H1 (cell line): ENCODE measurements around the gene TAF6. TPM values are rescaled to one million over a fixed set of nuclear protein-coding genes. Genes with fewer than 3 reads are reported as not detected.

Experiments
- BRCA1 ChIP-seq: IDR thresholded peaks from 2 replicates; pipeline ENCODE4 v1.6.1; 2012; ENCODE audit warnings: low read depth, low read length, improper control_type of control experiment
- CHD2 ChIP-seq: IDR thresholded peaks from 2 replicates; pipeline ENCODE4 v1.6.1; 2012; ENCODE audit warnings: low read length, improper control_type of control experiment
- CREB1 ChIP-seq: IDR thresholded peaks from 2 replicates; pipeline ENCODE4 v1.6.1; 2012; ENCODE audit warnings: inconsistent platforms
- E2F6 ChIP-seq: IDR thresholded peaks from 2 replicates; pipeline ENCODE4 v1.6.1; 2012; ENCODE audit warnings: inconsistent platforms
- EZH2 ChIP-seq: fragments of 200-600 bp; sonication (generic); IDR thresholded peaks from 2 replicates; pipeline ENCODE4 v1.7.1; 2012; ENCODE audit warnings: low read depth, mild to moderate bottlenecking, moderate library complexity, low read length, inconsistent platforms; ENCODE audit not compliant: severe bottlenecking
- MAX ChIP-seq: IDR thresholded peaks from 2 replicates; pipeline ENCODE4 v1.6.1; 2012; ENCODE audit warnings: inconsistent platforms
- POLR2AphosphoS5 ChIP-seq: IDR thresholded peaks from 2 replicates; pipeline ENCODE4 v1.6.1; 2011; ENCODE audit warnings: low read depth, low read length
- RAD21 ChIP-seq, 2 experiments: IDR thresholded peaks in 1 of 2; conservative IDR thresholded peaks in 1 of 2; 2 replicates each; pipeline ENCODE4 v1.6.1; 2011; ENCODE audit warnings: low read depth in 2 of 2, low read length in 2 of 2, improper control_type of control experiment in 1 of 2, inconsistent platforms in 1 of 2, mild to moderate bottlenecking in 1 of 2, moderate library complexity in 1 of 2
- SP1 ChIP-seq: IDR thresholded peaks from 2 replicates; pipeline ENCODE4 v1.6.1; 2011; ENCODE audit warnings: low read depth, low read length
- SRF ChIP-seq: IDR thresholded peaks from 2 replicates; pipeline ENCODE4 v1.6.1; 2011; ENCODE audit warnings: mild to moderate bottlenecking, low read depth, low read length, moderate library complexity
- TAF7 ChIP-seq: optimal IDR thresholded peaks from 2 replicates; pipeline ENCODE3; 2011; ENCODE audit warnings: low read depth, mild to moderate bottlenecking, inconsistent platforms, low read length, moderate library complexity, borderline replicate concordance
- TBP ChIP-seq: IDR thresholded peaks from 2 replicates; pipeline ENCODE4 v1.6.1; 2011; ENCODE audit warnings: low read depth, low read length, improper control_type of control experiment
- USF2 ChIP-seq: IDR thresholded peaks from 2 replicates; pipeline ENCODE4 v1.6.1; 2011; ENCODE audit warnings: low read length, improper control_type of control experiment
- polyA plus RNA-seq, 7 experiments: library from polyadenylated mRNA; depleted of rRNA in 3 of 7; stranded (reverse) in 5 of 7; unstranded in 2 of 7; fragments of >200 nt in 5 of 7; fragments of 200-250 nt in 2 of 7; gene quantifications; 1 replicate in 5 of 7; 2 replicates in 1 of 7; 4 replicates in 1 of 7; pipeline versions ENCODE4 v1.2.1 to v1.2.3, GENCODE V29; 2011 to 2013; ENCODE audit warnings: missing spikeins in 2 of 7, mixed read lengths in 2 of 7
- total RNA-seq: library from RNA; stranded (reverse); fragmentation: NEBNext Ultra II Directional; extraction: Animal tissue kit (Norgen Biotek cat#: 25700); gene quantifications from 2 replicates; pipeline ENCODE4 v1.2.1, GENCODE V29; 2021
- TF ChIP-seq, protein P1 (sequence below): IDR thresholded peaks from 2 replicates; pipeline ENCODE4 v1.6.1; 2012; ENCODE audit warnings: low read length, inconsistent platforms
- TF ChIP-seq, protein P2 (sequence below), 3 experiments: IDR thresholded peaks; 1 replicate in 2 of 3; 2 replicates in 1 of 3; pipeline versions ENCODE4 v1.5.1 to v1.6.1; 2011; ENCODE audit warnings: low read length in 3 of 3, mild to moderate bottlenecking in 3 of 3, inconsistent platforms in 2 of 3, low read depth in 1 of 3, moderate library complexity in 1 of 3; ENCODE audit not compliant: insufficient read depth in 1 of 3; ENCODE audit errors: control extremely low read depth in 1 of 3

TAF6 gene
- total and polyA plus RNA-seq, 2 of the 8 experiments (the other 6 are each of a cell fraction or from before 2014, with no cell fraction given): 66.7 to 101 TPM

DNA sequence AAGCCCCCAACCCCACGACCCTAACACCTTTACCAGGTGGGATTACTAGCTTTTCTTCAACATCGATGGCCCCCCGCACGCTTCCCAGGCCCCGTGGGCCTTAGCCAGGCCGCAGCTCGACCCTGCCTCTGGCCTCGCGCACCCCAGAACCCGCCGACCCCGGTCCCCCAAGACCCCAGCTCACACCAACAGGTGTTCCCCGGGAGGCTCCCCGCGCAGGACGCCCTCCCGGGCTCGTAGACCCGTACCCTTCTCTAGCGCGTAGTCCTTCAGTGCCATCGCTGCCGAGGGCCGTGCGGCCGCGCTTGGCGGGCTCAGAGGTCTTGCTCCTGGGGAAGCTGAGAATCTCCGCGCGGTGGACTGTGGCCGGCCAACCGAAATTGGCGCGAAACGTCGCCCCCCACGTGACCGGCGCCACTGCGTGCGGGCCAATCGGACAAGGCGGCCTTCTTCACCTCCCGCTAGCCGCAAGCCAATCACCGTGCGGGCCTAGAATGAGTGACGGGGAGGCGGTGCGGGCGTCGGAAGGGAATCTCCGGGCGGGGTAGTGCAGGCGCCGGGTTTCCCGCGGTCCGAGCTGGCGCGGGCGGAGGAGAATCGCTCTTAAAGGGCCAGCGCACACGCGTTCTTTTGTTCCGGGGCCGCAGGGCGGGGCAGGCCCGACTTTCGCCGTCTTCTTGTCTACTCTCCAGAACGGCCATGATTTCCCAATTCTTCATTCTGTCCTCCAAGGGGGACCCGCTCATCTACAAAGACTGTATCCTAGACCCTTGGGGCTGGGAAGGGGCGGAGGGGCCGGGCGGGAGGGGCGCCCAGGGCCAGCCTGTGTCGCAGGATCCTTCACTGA lies 17.9 kb downstream of the TAF6 start, which contains the start of the genes AP4M1 and MCM7 (continued):
- TF ChIP-seq, protein P1, sequence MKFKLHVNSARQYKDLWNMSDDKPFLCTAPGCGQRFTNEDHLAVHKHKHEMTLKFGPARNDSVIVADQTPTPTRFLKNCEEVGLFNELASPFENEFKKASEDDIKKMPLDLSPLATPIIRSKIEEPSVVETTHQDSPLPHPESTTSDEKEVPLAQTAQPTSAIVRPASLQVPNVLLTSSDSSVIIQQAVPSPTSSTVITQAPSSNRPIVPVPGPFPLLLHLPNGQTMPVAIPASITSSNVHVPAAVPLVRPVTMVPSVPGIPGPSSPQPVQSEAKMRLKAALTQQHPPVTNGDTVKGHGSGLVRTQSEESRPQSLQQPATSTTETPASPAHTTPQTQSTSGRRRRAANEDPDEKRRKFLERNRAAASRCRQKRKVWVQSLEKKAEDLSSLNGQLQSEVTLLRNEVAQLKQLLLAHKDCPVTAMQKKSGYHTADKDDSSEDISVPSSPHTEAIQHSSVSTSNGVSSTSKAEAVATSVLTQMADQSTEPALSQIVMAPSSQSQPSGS: 0 out of 2 replicates have a peak, but pooled peaks have one; percentile 23
- TF ChIP-seq BRCA1 (no peak), MAX (peak; percentile 96), USF2 (peak; percentile 97), SP1 (peak; percentile 81), E2F6 (peak; percentile 96), TAF7 (peak; percentile 95), POLR2AphosphoS5 (peak; percentile 95), SRF (no peak), EZH2 (no peak), RAD21 (IDR thresholded peaks at IDR 0.05 in 1 of 2, conservative IDR thresholded peaks at IDR 0.05 in 1 of 2; ENCODE audit: low read depth in 2 of 2, low read length in 2 of 2) (no peak), TBP (peak; percentile 91), CHD2 (peak; percentile 62), CREB1 (peak; percentile 33; the same call in 1 of the 2 replicates)
- TF ChIP-seq, protein P2, sequence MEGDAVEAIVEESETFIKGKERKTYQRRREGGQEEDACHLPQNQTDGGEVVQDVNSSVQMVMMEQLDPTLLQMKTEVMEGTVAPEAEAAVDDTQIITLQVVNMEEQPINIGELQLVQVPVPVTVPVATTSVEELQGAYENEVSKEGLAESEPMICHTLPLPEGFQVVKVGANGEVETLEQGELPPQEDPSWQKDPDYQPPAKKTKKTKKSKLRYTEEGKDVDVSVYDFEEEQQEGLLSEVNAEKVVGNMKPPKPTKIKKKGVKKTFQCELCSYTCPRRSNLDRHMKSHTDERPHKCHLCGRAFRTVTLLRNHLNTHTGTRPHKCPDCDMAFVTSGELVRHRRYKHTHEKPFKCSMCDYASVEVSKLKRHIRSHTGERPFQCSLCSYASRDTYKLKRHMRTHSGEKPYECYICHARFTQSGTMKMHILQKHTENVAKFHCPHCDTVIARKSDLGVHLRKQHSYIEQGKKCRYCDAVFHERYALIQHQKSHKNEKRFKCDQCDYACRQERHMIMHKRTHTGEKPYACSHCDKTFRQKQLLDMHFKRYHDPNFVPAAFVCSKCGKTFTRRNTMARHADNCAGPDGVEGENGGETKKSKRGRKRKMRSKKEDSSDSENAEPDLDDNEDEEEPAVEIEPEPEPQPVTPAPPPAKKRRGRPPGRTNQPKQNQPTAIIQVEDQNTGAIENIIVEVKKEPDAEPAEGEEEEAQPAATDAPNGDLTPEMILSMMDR (IDR thresholded peaks at IDR 0.05; ENCODE audit: control extremely low read depth in 1 of 3, insufficient read depth in 1 of 3, low read depth in 1 of 3, low read length in 3 of 3): no peak; a peak in 1 of 4 replicates
